ENCODE results near the gene SH3GL1. TPM values are rescaled to one million over a fixed set of nuclear protein-coding genes. Genes with fewer than 3 reads are reported as not detected.
A peak's percentile ranks its signal among the peaks of the same experiment; 100 is the strongest.

SH3GL1 gene
- total and polyA plus RNA-seq, 9 of the 15 experiments (the other 6 are each of a cell fraction or from before 2014, with no cell fraction given), result 1.7 to 75.3 (median 25.7) TPM

DNA sequence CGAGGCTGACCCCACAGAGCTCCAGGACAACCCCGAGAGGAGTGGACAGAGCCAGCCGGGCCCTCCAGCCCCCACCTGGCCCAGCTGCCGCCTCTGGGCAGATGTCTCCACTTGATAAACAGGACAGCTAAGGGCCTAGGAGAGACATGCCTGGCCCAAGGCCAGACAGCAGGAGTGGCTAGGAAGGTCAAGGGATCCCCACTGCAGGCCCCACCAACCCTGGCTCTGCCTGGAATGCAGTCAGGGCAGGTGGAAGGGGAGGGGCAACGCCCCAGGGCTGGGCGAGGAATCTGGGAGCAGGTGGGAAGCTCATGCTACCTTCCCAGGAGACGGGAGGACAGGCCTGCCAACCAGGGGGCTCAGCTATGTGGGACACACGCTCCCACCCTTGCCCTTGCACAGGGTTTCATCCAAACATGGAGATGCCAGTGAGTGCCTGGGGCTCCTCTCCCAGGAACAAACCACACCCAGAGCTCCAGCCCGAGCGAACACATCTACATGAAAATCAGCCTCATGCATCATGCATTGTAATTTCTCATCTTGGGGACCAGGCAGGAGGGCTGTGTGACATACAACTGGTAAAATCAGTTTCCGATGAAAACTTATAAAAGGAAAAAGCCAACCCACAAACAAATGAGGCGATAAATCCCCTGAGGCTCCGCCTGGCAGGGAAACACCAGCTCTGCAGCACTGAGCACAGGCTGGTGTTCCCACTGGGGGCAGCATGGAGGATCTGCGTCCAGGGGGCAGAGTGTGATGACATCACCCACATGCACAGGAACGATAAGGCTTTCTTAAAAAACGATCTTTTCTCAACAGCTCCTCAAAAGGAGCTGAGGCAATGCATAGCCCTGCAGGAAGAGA, 25.0 kb downstream of the SH3GL1 start (continued):
- TF ChIP-seq PHB2 (IDR thresholded peaks at IDR 0.05; ENCODE audit: low read depth) (peak; percentile 58; the same call in 1 of the 2 replicates), NCOA2 (IDR thresholded peaks at IDR 0.05; ENCODE audit: partially characterized antibody in 2 of 2) (no peak), PML (IDR thresholded peaks at IDR 0.05; ENCODE audit: low read length) (peak; percentile 84), SAP30 (IDR thresholded peaks at IDR 0.05; ENCODE audit: borderline replicate concordance, insufficient read depth, low read depth, low read length, poor library complexity, severe bottlenecking) (no peak), ZBED1 (IDR thresholded peaks at IDR 0.05) (no peak), RBM15 (IDR thresholded peaks at IDR 0.05; ENCODE audit: insufficient read depth, low read length) (no peak), ZNF324 (CRISPR knock-in tag; IDR thresholded peaks at IDR 0.05) (no peak), KLF13 (tag; IDR thresholded peaks at IDR 0.05; ENCODE audit: borderline replicate concordance, low read depth) (no peak), LARP7 (IDR thresholded peaks at IDR 0.05) (0 out of 2 replicates have a peak, but pooled peaks have one; percentile 6), CREBBP (IDR thresholded peaks at IDR 0.05; ENCODE audit: low read depth, low read length) (no peak), MCM7 (IDR thresholded peaks at IDR 0.05) (no peak), E4F1 (CRISPR knock-in tag; IDR thresholded peaks at IDR 0.05; ENCODE audit: borderline replicate concordance) (no peak), ZNF695 (CRISPR knock-in tag; IDR thresholded peaks at IDR 0.05) (no peak), HSF4 (CRISPR knock-in tag; IDR thresholded peaks at IDR 0.05; ENCODE audit: borderline replicate concordance) (no peak), RBM34 (IDR thresholded peaks at IDR 0.05; ENCODE audit: borderline replicate concordance, insufficient read depth, low read length) (no peak), HMGN3 (IDR thresholded peaks at IDR 0.05; ENCODE audit: borderline replicate concordance, extremely low read depth, insufficient read length, low read depth, low read length) (peak; percentile 65), ZKSCAN3 (CRISPR knock-in tag; IDR thresholded peaks at IDR 0.05) (no peak), TEAD4 (IDR thresholded peaks at IDR 0.05; ENCODE audit: low read length) (peak; percentile 88), TEAD4 (CRISPR knock-in tag; IDR thresholded peaks at IDR 0.05; ENCODE audit: borderline replicate concordance) (no peak)
- TF ChIP-seq, protein P1, sequence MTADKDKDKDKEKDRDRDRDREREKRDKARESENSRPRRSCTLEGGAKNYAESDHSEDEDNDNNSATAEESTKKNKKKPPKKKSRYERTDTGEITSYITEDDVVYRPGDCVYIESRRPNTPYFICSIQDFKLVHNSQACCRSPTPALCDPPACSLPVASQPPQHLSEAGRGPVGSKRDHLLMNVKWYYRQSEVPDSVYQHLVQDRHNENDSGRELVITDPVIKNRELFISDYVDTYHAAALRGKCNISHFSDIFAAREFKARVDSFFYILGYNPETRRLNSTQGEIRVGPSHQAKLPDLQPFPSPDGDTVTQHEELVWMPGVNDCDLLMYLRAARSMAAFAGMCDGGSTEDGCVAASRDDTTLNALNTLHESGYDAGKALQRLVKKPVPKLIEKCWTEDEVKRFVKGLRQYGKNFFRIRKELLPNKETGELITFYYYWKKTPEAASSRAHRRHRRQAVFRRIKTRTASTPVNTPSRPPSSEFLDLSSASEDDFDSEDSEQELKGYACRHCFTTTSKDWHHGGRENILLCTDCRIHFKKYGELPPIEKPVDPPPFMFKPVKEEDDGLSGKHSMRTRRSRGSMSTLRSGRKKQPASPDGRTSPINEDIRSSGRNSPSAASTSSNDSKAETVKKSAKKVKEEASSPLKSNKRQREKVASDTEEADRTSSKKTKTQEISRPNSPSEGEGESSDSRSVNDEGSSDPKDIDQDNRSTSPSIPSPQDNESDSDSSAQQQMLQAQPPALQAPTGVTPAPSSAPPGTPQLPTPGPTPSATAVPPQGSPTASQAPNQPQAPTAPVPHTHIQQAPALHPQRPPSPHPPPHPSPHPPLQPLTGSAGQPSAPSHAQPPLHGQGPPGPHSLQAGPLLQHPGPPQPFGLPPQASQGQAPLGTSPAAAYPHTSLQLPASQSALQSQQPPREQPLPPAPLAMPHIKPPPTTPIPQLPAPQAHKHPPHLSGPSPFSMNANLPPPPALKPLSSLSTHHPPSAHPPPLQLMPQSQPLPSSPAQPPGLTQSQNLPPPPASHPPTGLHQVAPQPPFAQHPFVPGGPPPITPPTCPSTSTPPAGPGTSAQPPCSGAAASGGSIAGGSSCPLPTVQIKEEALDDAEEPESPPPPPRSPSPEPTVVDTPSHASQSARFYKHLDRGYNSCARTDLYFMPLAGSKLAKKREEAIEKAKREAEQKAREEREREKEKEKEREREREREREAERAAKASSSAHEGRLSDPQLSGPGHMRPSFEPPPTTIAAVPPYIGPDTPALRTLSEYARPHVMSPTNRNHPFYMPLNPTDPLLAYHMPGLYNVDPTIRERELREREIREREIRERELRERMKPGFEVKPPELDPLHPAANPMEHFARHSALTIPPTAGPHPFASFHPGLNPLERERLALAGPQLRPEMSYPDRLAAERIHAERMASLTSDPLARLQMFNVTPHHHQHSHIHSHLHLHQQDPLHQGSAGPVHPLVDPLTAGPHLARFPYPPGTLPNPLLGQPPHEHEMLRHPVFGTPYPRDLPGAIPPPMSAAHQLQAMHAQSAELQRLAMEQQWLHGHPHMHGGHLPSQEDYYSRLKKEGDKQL (CRISPR knock-in tag; IDR thresholded peaks at IDR 0.05; ENCODE audit: borderline replicate concordance), result 0 out of 2 replicates have a peak, but pooled peaks have one; percentile 74

All from K562 (cell line).